Astrocyte (in vitro differentiated cells and primary cell): Measurements from ENCODE around the gene FDPS. TPM values are rescaled to one million over a fixed set of nuclear protein-coding genes. Genes with fewer than 3 reads are reported as not detected.

ENCODE experiments used
- DNase-seq: peaks from one replicate; pipeline ENCODE4 v3.0.0-alpha.2; 2010; ENCODE audit warnings: low read depth
- FAIRE-seq: peaks from 2 replicates; lab custom pipeline; 2011; peaks lifted over from hg19 to GRCh38; lab: Jason Lieb, UNC
- H2AFZ ChIP-seq: 2 replicates; pipeline ENCODE4 v1.6.0; 2012; ENCODE audit warnings: low read depth, low read length, inconsistent platforms
- H3K27ac ChIP-seq: 2 replicates; pipeline ENCODE4 v1.5.1; 2011; ENCODE audit warnings: low read depth, low read length, inconsistent platforms
- H3K27me3 ChIP-seq: 2 replicates; pipeline ENCODE4 v1.6.0; 2011; ENCODE audit warnings: low read length, inconsistent platforms; ENCODE audit not compliant: insufficient read depth
- H3K36me3 ChIP-seq: 2 replicates; pipeline ENCODE4 v1.5.1; 2011; ENCODE audit warnings: low read length, inconsistent platforms; ENCODE audit not compliant: insufficient read depth
- H3K4me1 ChIP-seq: 2 replicates; pipeline ENCODE4 v1.5.1; 2011; ENCODE audit warnings: low read length, inconsistent platforms; ENCODE audit not compliant: insufficient read depth
- H3K4me2 ChIP-seq: 2 replicates; pipeline ENCODE4 v1.6.0; 2012; ENCODE audit warnings: low read length, inconsistent platforms
- H3K4me3 ChIP-seq: 2 replicates; pipeline ENCODE4 v1.5.1; 2011; ENCODE audit warnings: low read depth, mild to moderate bottlenecking, low read length, inconsistent platforms; ENCODE audit not compliant: insufficient read depth
- H3K79me2 ChIP-seq: 2 replicates; pipeline ENCODE4 v1.6.0; 2012; ENCODE audit warnings: mild to moderate bottlenecking, low read length, inconsistent platforms; ENCODE audit not compliant: insufficient read depth
- H3K9ac ChIP-seq: 2 replicates; pipeline ENCODE4 v1.6.0; 2012; ENCODE audit warnings: mild to moderate bottlenecking, low read length, inconsistent platforms
- H3K9me3 ChIP-seq: 2 replicates; pipeline ENCODE4 v1.5.1; 2012; ENCODE audit warnings: low read depth, mild to moderate bottlenecking, low read length, inconsistent platforms; ENCODE audit not compliant: insufficient read depth
- H4K20me1 ChIP-seq: 2 replicates; pipeline ENCODE4 v1.6.0; 2012; ENCODE audit warnings: low read length, inconsistent platforms; ENCODE audit not compliant: insufficient read depth
- H3K27ac Mint-ChIP-seq: one replicate; pipeline ENCODE4 v1.8.0; 2021; ENCODE audit warnings: mild to moderate bottlenecking, mixed read lengths; ENCODE audit not compliant: unreplicated experiment
- H3K27me3 Mint-ChIP-seq: one replicate; pipeline ENCODE4 v1.8.0; 2021; ENCODE audit warnings: low read depth, mixed read lengths; ENCODE audit not compliant: unreplicated experiment
- H3K36me3 Mint-ChIP-seq: one replicate; pipeline ENCODE4 v1.8.0; 2021; ENCODE audit warnings: low read depth, mixed read lengths; ENCODE audit not compliant: unreplicated experiment
- H3K4me1 Mint-ChIP-seq: one replicate; pipeline ENCODE4 v1.8.0; 2021; ENCODE audit warnings: low read depth, mixed read lengths; ENCODE audit not compliant: unreplicated experiment
- H3K4me3 Mint-ChIP-seq: one replicate; pipeline ENCODE4 v1.8.0; 2021; ENCODE audit warnings: mild to moderate bottlenecking, moderate library complexity, mixed read lengths; ENCODE audit not compliant: unreplicated experiment
- H3K9me3 Mint-ChIP-seq: one replicate; pipeline ENCODE4 v1.8.0; 2021; ENCODE audit warnings: mild to moderate bottlenecking, mixed read lengths; ENCODE audit not compliant: unreplicated experiment
- CTCF ChIP-seq: IDR thresholded peaks from 2 replicates; pipeline ENCODE4 v1.5.1; 2011; ENCODE audit warnings: low read depth, mild to moderate bottlenecking, inconsistent platforms, low read length, moderate library complexity; ENCODE audit not compliant: insufficient read depth
- EZH2 ChIP-seq: IDR thresholded peaks from 2 replicates; pipeline ENCODE4 v1.6.1; 2012; ENCODE audit warnings: mild to moderate bottlenecking, low read length, inconsistent platforms; ENCODE audit not compliant: insufficient read depth
- total RNA-seq: library from RNA; stranded (reverse); gene quantifications from 2 replicates; pipeline ENCODE4 v1.2.1, GENCODE V29; 2021

Gene FDPS
- total RNA-seq, 1 donor from 2014 or later = 217 TPM

GRCh38 chr1:155273343-155274245 is 35.1 kb upstream of the FDPS start, which contains the start of gene CLK2:
Gene CLK2, minus strand, starts transcription at chr1:155273504. Its CDS starts 2,527 bp downstream, at chr1:155270977.
- peaks cover 45% of the 10 kb centered on the region for H3K79me2 ChIP-seq
- H3K27me3 ChIP-seq = no peaks in the 10 kb centered on the region
- H3K9ac ChIP-seq = peak within 1 kb of the TSS; percentile 83
- H3K36me3 Mint-ChIP-seq = peaks cover 10% of the 10 kb centered on the region
- H3K4me2 ChIP-seq = peak within 1 kb of the TSS; percentile 92
- no peaks in the 10 kb centered on the region for H3K9me3 Mint-ChIP-seq
- H3K9me3 ChIP-seq = no peaks in the 10 kb centered on the region
- TF ChIP-seq EZH2 (no peak), CTCF (no peak)
- H3K27ac ChIP-seq = peak within 1 kb of the TSS; percentile 82
- peaks cover 17% of the 10 kb centered on the region for H3K4me1 Mint-ChIP-seq
- H4K20me1 ChIP-seq = peaks cover 32% of the 10 kb centered on the region
- DNase-seq (peak; percentile 75), FAIRE-seq (no peak)
- H3K27me3 Mint-ChIP-seq = no peaks in the 10 kb centered on the region
- peak within 1 kb of the TSS; percentile 93 for H3K27ac Mint-ChIP-seq
- peak within 1 kb of the TSS; percentile 81 for H3K4me3 ChIP-seq
- H3K4me3 Mint-ChIP-seq = peak within 1 kb of the TSS; percentile 90
- peaks cover 29% of the 10 kb centered on the region for H3K4me1 ChIP-seq
- H2AFZ ChIP-seq = peak within 1 kb of the TSS; percentile 90
- peaks cover 24% of the 10 kb centered on the region for H3K36me3 ChIP-seq

GRCh38 chr1:155277070-155277901 is 31.4 kb upstream of the FDPS start, which contains the start of gene HCN3:
Gene HCN3, plus strand, starts transcription at chr1:155277463. Its CDS starts 128 bp downstream, at chr1:155277591.
- FAIRE-seq = no peak
- no peak for TF ChIP-seq EZH2
- peak; percentile 36 for TF ChIP-seq CTCF

More at GRCh38 chr1:155277070-155277901, 31.4 kb upstream of the FDPS start, which contains the start of gene HCN3:
- Mint-ChIP-seq H3K9me3 (no peaks in the 10 kb centered on the region), H3K36me3 (no peaks in the 10 kb centered on the region), H3K27ac (no peak within 1 kb of the TSS), H3K27me3 (no peaks in the 10 kb centered on the region), H3K4me1 (peaks cover 11% of the 10 kb centered on the region), H3K4me3 (peak within 1 kb of the TSS; percentile 79)
- Histone ChIP-seq H3K27me3 (no peaks in the 10 kb centered on the region), H3K4me1 (peaks cover 28% of the 10 kb centered on the region), H3K9me3 (no peaks in the 10 kb centered on the region), H4K20me1 (peaks cover 10% of the 10 kb centered on the region), H3K36me3 (no peaks in the 10 kb centered on the region), H3K79me2 (peaks cover 12% of the 10 kb centered on the region), H3K4me3 (peak within 1 kb of the TSS; percentile 68), H3K9ac (peak within 1 kb of the TSS; percentile 75), H3K4me2 (peak within 1 kb of the TSS; percentile 98), H3K27ac (no peak within 1 kb of the TSS), H2AFZ (peak within 1 kb of the TSS; percentile 99)
- peak; percentile 76 for DNase-seq
